HEK293 (cell line): ENCODE results near the gene MTOR.

Experiments used
- GLIS2 ChIP-seq: fragments of 450-650 bp; formaldehyde crosslinking; IDR thresholded peaks from 2 replicates; pipeline ENCODE4 v1.5.1; 2016; ENCODE audit warnings: missing biosample characterization, missing genetic modification characterization
- OSR2 ChIP-seq: fragments of 450-650 bp; formaldehyde crosslinking; IDR thresholded peaks from 2 replicates; pipeline ENCODE4 v1.5.1; 2016; ENCODE audit warnings: missing biosample characterization, missing genetic modification characterization
- SP3 ChIP-seq: fragments of 450-650 bp; formaldehyde crosslinking; IDR thresholded peaks from 2 replicates; pipeline ENCODE4 v1.5.1; 2016; ENCODE audit warnings: missing biosample characterization, missing genetic modification characterization
- ZBTB17 ChIP-seq: fragments of 450-650 bp; formaldehyde crosslinking; IDR thresholded peaks from 2 replicates; pipeline ENCODE4 v1.5.1; 2016; ENCODE audit warnings: missing biosample characterization, missing genetic modification characterization
- ZEB2 ChIP-seq: fragments of 450-650 bp; formaldehyde crosslinking; IDR thresholded peaks from 2 replicates; pipeline ENCODE4 v1.5.1; 2016; ENCODE audit warnings: missing biosample characterization, missing genetic modification characterization
- ZFP69B ChIP-seq: fragments of 450-650 bp; formaldehyde crosslinking; IDR thresholded peaks from 2 replicates; pipeline ENCODE4 v1.5.1; 2016; ENCODE audit warnings: missing biosample characterization, missing genetic modification characterization
- ZIC2 ChIP-seq: fragments of 450-650 bp; formaldehyde crosslinking; IDR thresholded peaks from 2 replicates; pipeline ENCODE4 v1.5.1; 2016; ENCODE audit warnings: missing biosample characterization, missing genetic modification characterization
- ZNF112 ChIP-seq: fragments of 450-650 bp; formaldehyde crosslinking; IDR thresholded peaks from 2 replicates; pipeline ENCODE4 v1.5.0; 2017; ENCODE audit warnings: missing biosample characterization, missing genetic modification characterization
- ZNF169 ChIP-seq: fragments of 450-650 bp; formaldehyde crosslinking; IDR thresholded peaks from 2 replicates; pipeline ENCODE4 v1.5.1; 2016; ENCODE audit warnings: missing biosample characterization, missing genetic modification characterization
- ZNF184 ChIP-seq: fragments of 450-650 bp; IDR thresholded peaks from 2 replicates; pipeline ENCODE4 v1.5.1; 2018; ENCODE audit warnings: missing biosample characterization, mild to moderate bottlenecking, missing genetic modification characterization
- ZNF23 ChIP-seq: fragments of 450-650 bp; formaldehyde crosslinking; IDR thresholded peaks from 2 replicates; pipeline ENCODE4 v1.5.1; 2016; ENCODE audit warnings: missing biosample characterization, missing genetic modification characterization, borderline replicate concordance
- ZNF24 ChIP-seq: fragments of 450-650 bp; formaldehyde crosslinking; IDR thresholded peaks from 2 replicates; pipeline ENCODE4 v1.5.1; 2016; ENCODE audit warnings: missing biosample characterization, missing genetic modification characterization
- ZNF292 ChIP-seq: fragments of 450-650 bp; formaldehyde crosslinking; IDR thresholded peaks from 2 replicates; pipeline ENCODE4 v1.5.1; 2016; ENCODE audit warnings: low read depth, missing biosample characterization, missing genetic modification characterization, borderline replicate concordance
- ZNF391 ChIP-seq: fragments of 450-650 bp; formaldehyde crosslinking; IDR thresholded peaks from 2 replicates; pipeline ENCODE4 v1.5.1; 2016; ENCODE audit warnings: low read depth, missing biosample characterization, missing genetic modification characterization, borderline replicate concordance
- ZNF394 ChIP-seq: fragments of 450-650 bp; formaldehyde crosslinking; IDR thresholded peaks from 2 replicates; pipeline ENCODE4 v1.5.1; 2016; ENCODE audit warnings: missing biosample characterization, missing genetic modification characterization, mild to moderate bottlenecking, moderate library complexity, borderline replicate concordance
- ZNF48 ChIP-seq: fragments of 450-650 bp; formaldehyde crosslinking; IDR thresholded peaks from 2 replicates; pipeline ENCODE4 v1.5.1; 2016; ENCODE audit warnings: missing biosample characterization, missing genetic modification characterization
- ZNF558 ChIP-seq: fragments of 450-650 bp; formaldehyde crosslinking; IDR thresholded peaks from 2 replicates; pipeline ENCODE4 v1.5.1; 2016; ENCODE audit warnings: missing biosample characterization, missing genetic modification characterization
- ZNF560 ChIP-seq: fragments of 450-650 bp; formaldehyde crosslinking; IDR thresholded peaks from 2 replicates; pipeline ENCODE4 v1.5.1; 2017; ENCODE audit warnings: missing biosample characterization, missing genetic modification characterization, borderline replicate concordance
- ZNF585B ChIP-seq: fragments of 450-650 bp; formaldehyde crosslinking; IDR thresholded peaks from 2 replicates; pipeline ENCODE4 v1.5.1; 2016; ENCODE audit warnings: missing biosample characterization, missing genetic modification characterization
- ZNF677 ChIP-seq: fragments of 450-650 bp; IDR thresholded peaks from 2 replicates; pipeline ENCODE4 v1.5.0; 2018; ENCODE audit warnings: missing biosample characterization, mild to moderate bottlenecking, missing genetic modification characterization, moderate library complexity
- ZNF777 ChIP-seq: fragments of 450-650 bp; formaldehyde crosslinking; IDR thresholded peaks from 2 replicates; pipeline ENCODE4 v1.5.1; 2017; ENCODE audit warnings: missing biosample characterization, missing genetic modification characterization, borderline replicate concordance
- ZNF792 ChIP-seq: fragments of 450-650 bp; formaldehyde crosslinking; IDR thresholded peaks from 2 replicates; pipeline ENCODE4 v1.5.1; 2016; ENCODE audit warnings: missing biosample characterization, missing genetic modification characterization
- ZNF830 ChIP-seq: fragments of 450-650 bp; IDR thresholded peaks from 2 replicates; pipeline ENCODE4 v1.5.0; 2018; ENCODE audit warnings: missing biosample characterization, missing genetic modification characterization, low read depth, mild to moderate bottlenecking, moderate library complexity
- TF ChIP-seq, protein P1 (sequence below): fragments of 450-650 bp; formaldehyde crosslinking; IDR thresholded peaks from 2 replicates; pipeline ENCODE4 v1.5.1; 2016; ENCODE audit warnings: missing biosample characterization, missing genetic modification characterization, borderline replicate concordance
- TF ChIP-seq, protein P2 (sequence below): sonication (generic); formaldehyde crosslinking; IDR thresholded peaks from 2 replicates; pipeline ENCODE4 v1.8.1; 2022; ENCODE audit warnings: mild to moderate bottlenecking, moderate library complexity, missing genetic modification reagents
- TF ChIP-seq, protein P3 (sequence below): fragments of 450-650 bp; formaldehyde crosslinking; IDR thresholded peaks from 2 replicates; pipeline ENCODE4 v1.5.1; 2016; ENCODE audit warnings: missing biosample characterization, missing genetic modification characterization, borderline replicate concordance
- TF ChIP-seq, protein P4 (sequence below): fragments of 450-650 bp; formaldehyde crosslinking; IDR thresholded peaks from 2 replicates; pipeline ENCODE4 v1.5.1; 2016; ENCODE audit warnings: missing biosample characterization, missing genetic modification characterization

MTOR gene

DNA sequence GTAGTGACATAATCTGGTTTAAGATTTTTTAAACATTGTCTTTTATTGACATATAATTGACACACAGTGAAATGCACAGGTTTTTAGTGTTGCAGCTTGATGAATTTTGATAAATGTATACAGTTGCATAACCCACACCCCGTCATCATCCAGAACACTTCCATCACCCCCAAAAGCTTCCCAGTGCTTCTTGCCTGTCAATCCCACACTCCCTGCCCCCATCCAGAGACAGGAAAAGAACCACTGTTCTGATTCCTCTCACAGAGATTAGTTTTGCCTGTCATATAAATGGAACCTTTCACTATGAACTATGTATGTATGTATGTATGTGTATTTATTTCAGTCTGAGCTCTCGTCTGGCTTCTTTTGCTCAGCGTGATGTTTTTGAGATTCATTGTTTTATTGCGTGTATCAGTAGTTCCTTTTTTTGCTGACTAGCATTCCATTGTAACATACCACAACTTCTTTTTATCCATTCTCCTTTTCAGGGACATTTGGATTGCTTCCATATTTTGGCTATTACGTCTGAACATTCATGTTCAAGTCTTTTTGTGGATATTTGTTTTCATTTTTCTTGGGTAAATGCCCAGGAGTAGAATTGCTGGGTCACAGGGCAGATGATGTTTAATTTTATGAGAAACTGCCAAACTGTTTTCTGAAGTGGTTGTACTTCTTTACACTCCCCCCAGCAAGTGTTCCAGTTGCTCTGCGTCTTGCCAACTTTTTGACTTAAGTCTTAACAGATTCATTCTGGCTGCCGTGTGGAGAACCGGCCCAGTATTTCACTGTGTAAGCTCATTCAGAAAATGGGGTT lies 19.4 kb upstream of the MTOR start (continued):
- no peak for TF ChIP-seq ZNF391 (tag by site-specific recombination)
- TF ChIP-seq ZNF677 (tag by site-specific recombination) = no peak
- no peak for TF ChIP-seq ZNF560 (tag by site-specific recombination)
- no peak for TF ChIP-seq ZNF24 (tag by site-specific recombination)
- TF ChIP-seq ZFP69B = 0 out of 2 replicates have a peak, but pooled peaks have one; percentile 12
- no peak for TF ChIP-seq SP3 (tag by site-specific recombination)
- no peak for TF ChIP-seq ZNF48 (tag by site-specific recombination)
- no peak for TF ChIP-seq ZNF112
- no peak for TF ChIP-seq ZNF292 (tag by site-specific recombination)
- TF ChIP-seq ZNF558 (tag by site-specific recombination) = no peak
- no peak for TF ChIP-seq ZNF394
- TF ChIP-seq ZEB2 (tag by site-specific recombination) = 0 out of 2 replicates have a peak, but pooled peaks have one; percentile 21
- TF ChIP-seq ZIC2 (tag by site-specific recombination) = no peak
- TF ChIP-seq ZNF184 (tag by site-specific recombination) = no peak
- TF ChIP-seq, protein P1, sequence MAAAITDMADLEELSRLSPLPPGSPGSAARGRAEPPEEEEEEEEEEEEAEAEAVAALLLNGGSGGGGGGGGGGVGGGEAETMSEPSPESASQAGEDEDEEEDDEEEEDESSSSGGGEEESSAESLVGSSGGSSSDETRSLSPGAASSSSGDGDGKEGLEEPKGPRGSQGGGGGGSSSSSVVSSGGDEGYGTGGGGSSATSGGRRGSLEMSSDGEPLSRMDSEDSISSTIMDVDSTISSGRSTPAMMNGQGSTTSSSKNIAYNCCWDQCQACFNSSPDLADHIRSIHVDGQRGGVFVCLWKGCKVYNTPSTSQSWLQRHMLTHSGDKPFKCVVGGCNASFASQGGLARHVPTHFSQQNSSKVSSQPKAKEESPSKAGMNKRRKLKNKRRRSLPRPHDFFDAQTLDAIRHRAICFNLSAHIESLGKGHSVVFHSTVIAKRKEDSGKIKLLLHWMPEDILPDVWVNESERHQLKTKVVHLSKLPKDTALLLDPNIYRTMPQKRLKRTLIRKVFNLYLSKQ (tag by site-specific recombination) = no peak
- no peak for TF ChIP-seq ZBTB17 (tag by site-specific recombination)
- TF ChIP-seq, protein P2, sequence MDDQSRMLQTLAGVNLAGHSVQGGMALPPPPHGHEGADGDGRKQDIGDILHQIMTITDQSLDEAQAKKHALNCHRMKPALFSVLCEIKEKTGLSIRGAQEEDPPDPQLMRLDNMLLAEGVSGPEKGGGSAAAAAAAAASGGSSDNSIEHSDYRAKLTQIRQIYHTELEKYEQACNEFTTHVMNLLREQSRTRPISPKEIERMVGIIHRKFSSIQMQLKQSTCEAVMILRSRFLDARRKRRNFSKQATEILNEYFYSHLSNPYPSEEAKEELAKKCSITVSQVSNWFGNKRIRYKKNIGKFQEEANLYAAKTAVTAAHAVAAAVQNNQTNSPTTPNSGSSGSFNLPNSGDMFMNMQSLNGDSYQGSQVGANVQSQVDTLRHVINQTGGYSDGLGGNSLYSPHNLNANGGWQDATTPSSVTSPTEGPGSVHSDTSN (CRISPR knock-in tag) = no peak
- TF ChIP-seq ZNF830 (tag by site-specific recombination) = no peak
- 0 out of 2 replicates have a peak, but pooled peaks have one; percentile 45 for TF ChIP-seq OSR2 (tag by site-specific recombination)
- TF ChIP-seq, protein P3, sequence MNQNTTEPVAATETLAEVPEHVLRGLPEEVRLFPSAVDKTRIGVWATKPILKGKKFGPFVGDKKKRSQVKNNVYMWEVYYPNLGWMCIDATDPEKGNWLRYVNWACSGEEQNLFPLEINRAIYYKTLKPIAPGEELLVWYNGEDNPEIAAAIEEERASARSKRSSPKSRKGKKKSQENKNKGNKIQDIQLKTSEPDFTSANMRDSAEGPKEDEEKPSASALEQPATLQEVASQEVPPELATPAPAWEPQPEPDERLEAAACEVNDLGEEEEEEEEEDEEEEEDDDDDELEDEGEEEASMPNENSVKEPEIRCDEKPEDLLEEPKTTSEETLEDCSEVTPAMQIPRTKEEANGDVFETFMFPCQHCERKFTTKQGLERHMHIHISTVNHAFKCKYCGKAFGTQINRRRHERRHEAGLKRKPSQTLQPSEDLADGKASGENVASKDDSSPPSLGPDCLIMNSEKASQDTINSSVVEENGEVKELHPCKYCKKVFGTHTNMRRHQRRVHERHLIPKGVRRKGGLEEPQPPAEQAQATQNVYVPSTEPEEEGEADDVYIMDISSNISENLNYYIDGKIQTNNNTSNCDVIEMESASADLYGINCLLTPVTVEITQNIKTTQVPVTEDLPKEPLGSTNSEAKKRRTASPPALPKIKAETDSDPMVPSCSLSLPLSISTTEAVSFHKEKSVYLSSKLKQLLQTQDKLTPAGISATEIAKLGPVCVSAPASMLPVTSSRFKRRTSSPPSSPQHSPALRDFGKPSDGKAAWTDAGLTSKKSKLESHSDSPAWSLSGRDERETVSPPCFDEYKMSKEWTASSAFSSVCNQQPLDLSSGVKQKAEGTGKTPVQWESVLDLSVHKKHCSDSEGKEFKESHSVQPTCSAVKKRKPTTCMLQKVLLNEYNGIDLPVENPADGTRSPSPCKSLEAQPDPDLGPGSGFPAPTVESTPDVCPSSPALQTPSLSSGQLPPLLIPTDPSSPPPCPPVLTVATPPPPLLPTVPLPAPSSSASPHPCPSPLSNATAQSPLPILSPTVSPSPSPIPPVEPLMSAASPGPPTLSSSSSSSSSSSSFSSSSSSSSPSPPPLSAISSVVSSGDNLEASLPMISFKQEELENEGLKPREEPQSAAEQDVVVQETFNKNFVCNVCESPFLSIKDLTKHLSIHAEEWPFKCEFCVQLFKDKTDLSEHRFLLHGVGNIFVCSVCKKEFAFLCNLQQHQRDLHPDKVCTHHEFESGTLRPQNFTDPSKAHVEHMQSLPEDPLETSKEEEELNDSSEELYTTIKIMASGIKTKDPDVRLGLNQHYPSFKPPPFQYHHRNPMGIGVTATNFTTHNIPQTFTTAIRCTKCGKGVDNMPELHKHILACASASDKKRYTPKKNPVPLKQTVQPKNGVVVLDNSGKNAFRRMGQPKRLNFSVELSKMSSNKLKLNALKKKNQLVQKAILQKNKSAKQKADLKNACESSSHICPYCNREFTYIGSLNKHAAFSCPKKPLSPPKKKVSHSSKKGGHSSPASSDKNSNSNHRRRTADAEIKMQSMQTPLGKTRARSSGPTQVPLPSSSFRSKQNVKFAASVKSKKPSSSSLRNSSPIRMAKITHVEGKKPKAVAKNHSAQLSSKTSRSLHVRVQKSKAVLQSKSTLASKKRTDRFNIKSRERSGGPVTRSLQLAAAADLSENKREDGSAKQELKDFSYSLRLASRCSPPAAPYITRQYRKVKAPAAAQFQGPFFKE (tag by site-specific recombination) = no peak
- no peak for TF ChIP-seq ZNF585B (tag by site-specific recombination)
- TF ChIP-seq ZNF792 (tag by site-specific recombination) = no peak
- no peak for TF ChIP-seq ZNF777
- TF ChIP-seq, protein P4, sequence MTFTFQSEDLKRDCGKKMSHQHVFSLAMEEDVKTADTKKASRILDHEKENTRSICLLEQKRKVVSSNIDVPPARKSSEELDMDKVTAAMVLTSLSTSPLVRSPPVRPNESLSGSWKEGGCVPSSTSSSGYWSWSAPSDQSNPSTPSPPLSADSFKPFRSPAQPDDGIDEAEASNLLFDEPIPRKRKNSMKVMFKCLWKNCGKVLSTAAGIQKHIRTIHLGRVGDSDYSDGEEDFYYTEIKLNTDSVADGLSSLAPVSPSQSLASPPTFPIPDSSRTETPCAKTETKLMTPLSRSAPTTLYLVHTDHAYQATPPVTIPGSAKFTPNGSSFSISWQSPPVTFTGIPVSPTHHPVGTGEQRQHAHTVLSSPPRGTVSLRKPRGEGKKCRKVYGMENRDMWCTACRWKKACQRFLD (tag by site-specific recombination) = no peak
- no peak for TF ChIP-seq GLIS2 (tag by site-specific recombination)
- TF ChIP-seq ZNF23 (tag by site-specific recombination) = no peak
- TF ChIP-seq ZNF169 = no peak
